Measurements from ENCODE around the gene SMIM26. TPM values are rescaled to one million over a fixed set of nuclear protein-coding genes. Genes with fewer than 3 reads are reported as not detected.

Gene SMIM26
- total and polyA plus RNA-seq, 2 of the 8 experiments (the other 6 are each of a cell fraction or from before 2014, with no cell fraction given) = 69.8 to 95.0 TPM

GRCh38 chr20:18545566-18545965 lies 21.7 kb upstream of the SMIM26 start (continued):
- no peak for TF ChIP-seq ATF3 (IDR thresholded peaks at IDR 0.05; ENCODE audit: insufficient read depth, low read depth, low read length)
- TF ChIP-seq NANOG (IDR thresholded peaks at IDR 0.05; ENCODE audit: insufficient read depth, low read depth, low read length, poor library complexity, severe bottlenecking) = no peak
- no peak for TF ChIP-seq POLR2A (IDR thresholded peaks at IDR 0.05; ENCODE audit: control extremely low read depth in 1 of 2, low read depth in 2 of 2, low read length in 2 of 2)
- no peak for TF ChIP-seq CHD2 (IDR thresholded peaks at IDR 0.05; ENCODE audit: low read length)
- no peak for TF ChIP-seq KDM4A (IDR thresholded peaks at IDR 0.05; ENCODE audit: low read depth, low read length, severe bottlenecking)
- TF ChIP-seq HDAC2 (IDR thresholded peaks at IDR 0.05; ENCODE audit: borderline replicate concordance in 1 of 2, low read depth in 2 of 2, low read length in 2 of 2) = no peak
- TF ChIP-seq, protein P1, sequence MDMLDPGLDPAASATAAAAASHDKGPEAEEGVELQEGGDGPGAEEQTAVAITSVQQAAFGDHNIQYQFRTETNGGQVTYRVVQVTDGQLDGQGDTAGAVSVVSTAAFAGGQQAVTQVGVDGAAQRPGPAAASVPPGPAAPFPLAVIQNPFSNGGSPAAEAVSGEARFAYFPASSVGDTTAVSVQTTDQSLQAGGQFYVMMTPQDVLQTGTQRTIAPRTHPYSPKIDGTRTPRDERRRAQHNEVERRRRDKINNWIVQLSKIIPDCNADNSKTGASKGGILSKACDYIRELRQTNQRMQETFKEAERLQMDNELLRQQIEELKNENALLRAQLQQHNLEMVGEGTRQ (IDR thresholded peaks at IDR 0.05; ENCODE audit: low read length) = no peak
- TF ChIP-seq POU5F1 (IDR thresholded peaks at IDR 0.05; ENCODE audit: low read depth, low read length) = no peak

Measured in H1 (cell line).